BE2C (cell line): ENCODE measurements around the gene FBXL7.

Source experiments
- DNase-seq: peaks from one replicate; pipeline ENCODE4 v3.0.0-alpha.2; 2020
- H3K27me3 ChIP-seq: fragments of 250-450 bp; sonication (Bioruptor Pico); 2 replicates; pipeline ENCODE4 v1.5.1; 2020; ENCODE audit warnings: mild to moderate bottlenecking
- H3K36me3 ChIP-seq: fragments of 250-450 bp; sonication (Bioruptor Pico); 2 replicates; pipeline ENCODE4 v1.5.1; 2020; ENCODE audit warnings: mild to moderate bottlenecking
- H3K4me1 ChIP-seq: fragments of 250-450 bp; sonication (Bioruptor Pico); 2 replicates; pipeline ENCODE4 v1.5.1; 2020
- H3K4me3 ChIP-seq: 2 replicates; pipeline ENCODE4 v1.5.1; 2011; ENCODE audit warnings: low read depth, low read length
- H3K9me3 ChIP-seq: fragments of 250-450 bp; sonication (Bioruptor Pico); 2 replicates; pipeline ENCODE4 v1.5.1; 2020
- CTCF ChIP-seq: IDR thresholded peaks from 2 replicates; pipeline ENCODE4 v1.5.1; 2012; ENCODE audit warnings: mild to moderate bottlenecking, low read depth, low read length

Gene FBXL7

GRCh38 chr5:15526413-15526812 is 26.4 kb downstream of the FBXL7 start:
- no peak for DNase-seq
- H3K4me3 ChIP-seq = no peak overlapping the region
- no peak for TF ChIP-seq CTCF
- no peaks in the 10 kb centered on the region for H3K36me3 ChIP-seq
- H3K9me3 ChIP-seq = no peaks in the 10 kb centered on the region
- H3K4me1 ChIP-seq = peaks cover 9% of the 10 kb centered on the region
- no peaks in the 10 kb centered on the region for H3K27me3 ChIP-seq

- no peaks in the 10 kb centered on the region for H3K9me3 ChIP-seq
- H3K4me3 ChIP-seq = no peak overlapping the region
- H3K27me3 ChIP-seq = no peaks in the 10 kb centered on the region
- TF ChIP-seq CTCF = no peak
- DNase-seq = no peak
- H3K36me3 ChIP-seq = no peaks in the 10 kb centered on the region
- peaks cover 5% of the 10 kb centered on the region for H3K4me1 ChIP-seq
These were observed 28.5 kb downstream of the FBXL7 start for GRCh38 chr5:15528476-15528875.

GRCh38 chr5:15529013-15529412 is 29.0 kb downstream of the FBXL7 start:
- TF ChIP-seq CTCF = no peak
- DNase-seq = no peak

GRCh38 chr5:15529821-15530220 is 29.8 kb downstream of the FBXL7 start:
- Histone ChIP-seq H3K9me3 (no peaks in the 10 kb centered on the region), H3K4me3 (no peak overlapping the region), H3K4me1 (peaks cover 5% of the 10 kb centered on the region), H3K36me3 (no peaks in the 10 kb centered on the region), H3K27me3 (no peaks in the 10 kb centered on the region)
- DNase-seq = no peak
- no peak for TF ChIP-seq CTCF

More at GRCh38 chr5:15529013-15529412, 29.0 kb downstream of the FBXL7 start:
- H3K4me1 ChIP-seq = peaks cover 5% of the 10 kb centered on the region
- H3K9me3 ChIP-seq = no peaks in the 10 kb centered on the region
- H3K4me3 ChIP-seq = no peak overlapping the region
- no peaks in the 10 kb centered on the region for H3K36me3 ChIP-seq
- no peaks in the 10 kb centered on the region for H3K27me3 ChIP-seq

- H3K27me3 ChIP-seq = no peaks in the 10 kb centered on the region
- TF ChIP-seq CTCF = no peak
- peaks cover 5% of the 10 kb centered on the region for H3K4me1 ChIP-seq
- DNase-seq = no peak
- no peaks in the 10 kb centered on the region for H3K9me3 ChIP-seq
- no peak overlapping the region for H3K4me3 ChIP-seq
- H3K36me3 ChIP-seq = no peaks in the 10 kb centered on the region
These were observed 33.3 kb downstream of the FBXL7 start for GRCh38 chr5:15533129-15533893.

- no peak overlapping the region for H3K4me3 ChIP-seq
- H3K36me3 ChIP-seq = no peaks in the 10 kb centered on the region
- no peak for DNase-seq
- no peaks in the 10 kb centered on the region for H3K9me3 ChIP-seq
- no peak for TF ChIP-seq CTCF
- H3K4me1 ChIP-seq = peaks cover 5% of the 10 kb centered on the region
- H3K27me3 ChIP-seq = no peaks in the 10 kb centered on the region
These were observed 36.0 kb downstream of the FBXL7 start for GRCh38 chr5:15535938-15536337.
